ENCODE measurements around the gene HIVEP2. TPM values are rescaled to one million over a fixed set of nuclear protein-coding genes. Genes with fewer than 3 reads are reported as not detected.

Gene HIVEP2
- total RNA-seq, 2 donors from 2014 or later = 25.8 to 30.8 TPM

GRCh38 chr6:142773859-142774648, 170.9 kb downstream of the HIVEP2 start:
- Mint-ChIP-seq H3K9me3 (no peaks in the 10 kb centered on the region), H3K36me3 (ENCODE audit: insufficient read depth in 2 of 2) (peaks cover 30 to 43% of the 10 kb centered on the region in 2 donors), H3K4me3 (peak overlapping the region; percentile 65 to 85), H3K4me1 (ENCODE audit: low read depth) (peaks cover 55% of the 10 kb centered on the region), H3K27me3 (ENCODE audit: low read depth) (no peaks in the 10 kb centered on the region), H3K27ac (peak overlapping the region; percentile 85)
- peak; percentile 58 to 66 for ATAC-seq (replicated peaks in 1 of 2)
- DNase-seq = peak; percentile 8 to 15

GRCh38 chr6:142773324-142773723, 171.7 kb downstream of the HIVEP2 start:
- Mint-ChIP-seq H3K27me3 (ENCODE audit: low read depth) (no peaks in the 10 kb centered on the region), H3K4me3 (peak overlapping the region; percentile 65 to 85), H3K9me3 (no peaks in the 10 kb centered on the region), H3K4me1 (ENCODE audit: low read depth) (peaks cover 57% of the 10 kb centered on the region), H3K27ac (peak overlapping the region; percentile 29), H3K36me3 (ENCODE audit: insufficient read depth in 2 of 2) (peaks cover 31 to 45% of the 10 kb centered on the region in 2 donors)
- peak; percentile 29 to 36 for DNase-seq
- ATAC-seq (replicated peaks in 1 of 2) = peak; percentile 85 to 86

DNA sequence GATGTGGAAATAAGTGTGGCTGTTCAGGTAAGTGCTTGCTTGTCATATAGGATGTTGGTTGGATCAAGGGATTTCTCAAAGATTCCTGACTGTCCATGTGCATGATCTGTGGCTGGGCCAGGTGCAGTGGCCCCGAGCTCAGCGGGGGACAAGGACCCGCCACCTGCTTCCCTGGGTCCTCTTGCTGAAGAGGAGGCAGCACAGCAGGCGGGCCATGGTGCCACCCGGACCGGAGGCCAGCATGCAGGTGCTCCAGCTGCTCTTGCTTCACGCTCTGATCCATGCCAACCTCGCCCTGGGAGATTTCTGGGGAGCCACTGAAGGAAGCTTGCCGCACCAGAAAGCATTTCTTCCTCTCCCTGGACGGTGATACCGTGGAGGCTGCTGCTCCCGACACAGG, 173.8 kb downstream of the HIVEP2 start:
- no peaks in the 10 kb centered on the region for H3K9me3 Mint-ChIP-seq
- ATAC-seq (replicated peaks in 1 of 2) (no peak), DNase-seq (no peak)
- no peaks in the 10 kb centered on the region for H3K27me3 Mint-ChIP-seq (ENCODE audit: low read depth)
- H3K27ac Mint-ChIP-seq = no peak overlapping the region
- peaks cover 73% of the 10 kb centered on the region for H3K4me1 Mint-ChIP-seq (ENCODE audit: low read depth)
- H3K36me3 Mint-ChIP-seq (ENCODE audit: insufficient read depth in 2 of 2) = peaks cover 38 to 55% of the 10 kb centered on the region in 2 donors
- no peak overlapping the region for H3K4me3 Mint-ChIP-seq

DNA sequence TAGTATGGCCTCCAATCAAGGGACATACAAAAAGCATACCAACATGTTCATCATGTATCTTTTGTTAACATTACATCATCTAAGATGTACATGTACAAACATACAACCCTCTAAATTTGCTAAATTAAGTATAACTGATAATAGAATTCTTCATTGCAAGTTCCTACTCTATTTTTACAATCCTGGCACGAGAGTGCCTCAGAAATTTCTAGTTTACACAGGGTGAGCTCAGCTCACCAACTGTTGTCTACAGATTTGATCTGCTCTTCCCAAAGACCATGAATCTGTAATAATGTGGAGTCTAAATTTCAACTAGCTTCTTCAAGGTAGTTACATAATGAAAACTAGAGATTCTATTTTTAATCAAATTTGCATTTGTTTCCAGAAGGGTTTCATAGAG, 179.7 kb downstream of the HIVEP2 start:
- DNase-seq (no peak), ATAC-seq (replicated peaks in 1 of 2) (no peak)
- peaks cover 51% of the 10 kb centered on the region for H3K4me1 Mint-ChIP-seq (ENCODE audit: low read depth)
- no peaks in the 10 kb centered on the region for H3K9me3 Mint-ChIP-seq
- no peaks in the 10 kb centered on the region for H3K27me3 Mint-ChIP-seq (ENCODE audit: low read depth)
- no peak overlapping the region for H3K4me3 Mint-ChIP-seq
- no peak overlapping the region for H3K27ac Mint-ChIP-seq
- H3K36me3 Mint-ChIP-seq (ENCODE audit: insufficient read depth in 2 of 2) = peaks cover 18 to 38% of the 10 kb centered on the region in 2 donors

DNA sequence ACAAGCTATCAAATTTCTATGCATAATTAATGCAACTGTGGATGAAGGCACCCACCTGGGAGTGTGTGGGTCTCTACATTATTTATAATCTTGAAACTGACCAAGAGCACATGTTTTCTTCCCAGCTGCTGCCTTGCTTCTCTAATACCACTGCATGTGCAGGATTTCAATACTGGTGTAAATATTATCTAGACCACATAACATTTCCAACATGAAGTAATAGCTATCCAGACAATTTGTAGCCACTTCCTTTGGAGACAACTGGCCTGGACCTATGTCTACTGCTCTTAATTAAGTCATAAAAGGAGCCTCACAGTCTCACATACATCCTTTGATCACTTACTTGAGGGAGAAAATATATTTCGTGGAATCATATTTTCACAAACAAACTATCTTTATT, 180.7 kb downstream of the HIVEP2 start:
- Mint-ChIP-seq H3K36me3 (ENCODE audit: insufficient read depth in 2 of 2) (peaks cover 19 to 41% of the 10 kb centered on the region in 2 donors), H3K27ac (no peak overlapping the region)
- no peak for DNase-seq

DNA sequence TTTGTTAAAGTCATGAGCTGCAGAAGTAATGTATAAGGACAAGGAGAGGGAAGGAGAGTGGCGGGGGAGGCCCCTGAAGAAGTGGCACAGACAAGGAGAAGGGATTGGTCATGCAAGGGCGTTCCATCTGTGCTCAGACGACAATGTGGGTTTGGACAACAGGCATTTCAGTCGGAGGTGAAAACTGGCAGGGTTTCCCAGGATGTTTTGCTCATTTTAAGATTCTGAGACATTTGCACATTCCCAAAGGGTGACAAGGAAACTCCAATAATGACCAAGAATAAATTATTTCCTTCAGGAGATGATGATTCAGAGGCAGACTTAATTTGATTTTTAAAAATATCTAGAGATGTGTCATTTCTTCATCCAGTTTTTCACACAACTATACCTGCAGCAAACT, 181.8 kb downstream of the HIVEP2 start:
- no peaks in the 10 kb centered on the region for H3K27me3 Mint-ChIP-seq (ENCODE audit: low read depth)
- H3K36me3 Mint-ChIP-seq (ENCODE audit: insufficient read depth in 2 of 2) = peaks cover 17 to 39% of the 10 kb centered on the region in 2 donors
- DNase-seq (no peak), ATAC-seq (replicated peaks in 1 of 2) (no peak)
- H3K4me1 Mint-ChIP-seq (ENCODE audit: low read depth) = peaks cover 40% of the 10 kb centered on the region
- no peaks in the 10 kb centered on the region for H3K9me3 Mint-ChIP-seq
- peak overlapping the region; percentile 6 for H3K27ac Mint-ChIP-seq
- no peak overlapping the region for H3K4me3 Mint-ChIP-seq

More for the DNA sequence above, 180.7 kb downstream of the HIVEP2 start:
- no peak overlapping the region for H3K4me3 Mint-ChIP-seq
- H3K9me3 Mint-ChIP-seq = no peaks in the 10 kb centered on the region
- H3K4me1 Mint-ChIP-seq (ENCODE audit: low read depth) = peaks cover 42% of the 10 kb centered on the region
- no peaks in the 10 kb centered on the region for H3K27me3 Mint-ChIP-seq (ENCODE audit: low read depth)
- no peak for ATAC-seq (replicated peaks in 1 of 2)

- ATAC-seq (replicated peaks in 1 of 2) (peak in 1 of 2 donors; percentile 35), DNase-seq (no peak)
- Mint-ChIP-seq H3K9me3 (no peaks in the 10 kb centered on the region), H3K36me3 (ENCODE audit: insufficient read depth in 2 of 2) (peaks cover 18 to 43% of the 10 kb centered on the region in 2 donors), H3K27ac (peak overlapping the region; percentile 89), H3K4me3 (no peak overlapping the region), H3K27me3 (ENCODE audit: low read depth) (no peaks in the 10 kb centered on the region), H3K4me1 (ENCODE audit: low read depth) (peaks cover 40% of the 10 kb centered on the region)
These were observed 183.2 kb downstream of the HIVEP2 start for GRCh38 chr6:142761756-142762155.

GRCh38 chr6:142760152-142760551, 184.8 kb downstream of the HIVEP2 start:
- H3K27ac Mint-ChIP-seq = peak overlapping the region; percentile 12
- peaks cover 16 to 50% of the 10 kb centered on the region in 2 donors for H3K36me3 Mint-ChIP-seq (ENCODE audit: insufficient read depth in 2 of 2)
- H3K4me1 Mint-ChIP-seq (ENCODE audit: low read depth) = peaks cover 51% of the 10 kb centered on the region
- no peaks in the 10 kb centered on the region for H3K27me3 Mint-ChIP-seq (ENCODE audit: low read depth)
- no peak overlapping the region for H3K4me3 Mint-ChIP-seq
- DNase-seq (no peak), ATAC-seq (replicated peaks in 1 of 2) (no peak)
- H3K9me3 Mint-ChIP-seq = peaks cover 0 to 2% of the 10 kb centered on the region in 2 donors

DNA sequence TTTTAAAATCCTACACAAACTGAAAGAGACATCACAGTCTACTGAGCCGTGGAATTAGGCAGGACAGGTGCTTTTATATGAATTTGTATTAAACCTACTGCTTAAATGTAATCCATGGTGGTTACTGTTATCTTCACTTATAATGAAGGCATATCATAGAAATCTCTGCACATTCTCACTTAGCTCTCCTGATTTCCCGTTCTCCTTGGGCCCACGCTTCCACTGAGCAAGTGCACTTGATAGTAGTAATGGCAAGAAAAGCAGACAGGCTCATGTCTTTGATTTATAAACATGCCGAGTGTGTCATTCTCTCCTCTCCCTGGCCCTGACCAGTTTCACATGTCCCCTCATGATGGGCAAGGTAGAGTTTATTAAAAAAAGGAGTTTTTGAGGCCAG, 186.3 kb downstream of the HIVEP2 start:
- DNase-seq = no peak
- no peak for ATAC-seq (replicated peaks in 1 of 2)
- peaks cover 16 to 51% of the 10 kb centered on the region in 2 donors for H3K36me3 Mint-ChIP-seq (ENCODE audit: insufficient read depth in 2 of 2)
- H3K9me3 Mint-ChIP-seq = peaks cover 0 to 2% of the 10 kb centered on the region in 2 donors
- peaks cover 46% of the 10 kb centered on the region for H3K4me1 Mint-ChIP-seq (ENCODE audit: low read depth)
- no peak overlapping the region for H3K27ac Mint-ChIP-seq
- no peak overlapping the region for H3K4me3 Mint-ChIP-seq
- H3K27me3 Mint-ChIP-seq (ENCODE audit: low read depth) = no peaks in the 10 kb centered on the region

DNA sequence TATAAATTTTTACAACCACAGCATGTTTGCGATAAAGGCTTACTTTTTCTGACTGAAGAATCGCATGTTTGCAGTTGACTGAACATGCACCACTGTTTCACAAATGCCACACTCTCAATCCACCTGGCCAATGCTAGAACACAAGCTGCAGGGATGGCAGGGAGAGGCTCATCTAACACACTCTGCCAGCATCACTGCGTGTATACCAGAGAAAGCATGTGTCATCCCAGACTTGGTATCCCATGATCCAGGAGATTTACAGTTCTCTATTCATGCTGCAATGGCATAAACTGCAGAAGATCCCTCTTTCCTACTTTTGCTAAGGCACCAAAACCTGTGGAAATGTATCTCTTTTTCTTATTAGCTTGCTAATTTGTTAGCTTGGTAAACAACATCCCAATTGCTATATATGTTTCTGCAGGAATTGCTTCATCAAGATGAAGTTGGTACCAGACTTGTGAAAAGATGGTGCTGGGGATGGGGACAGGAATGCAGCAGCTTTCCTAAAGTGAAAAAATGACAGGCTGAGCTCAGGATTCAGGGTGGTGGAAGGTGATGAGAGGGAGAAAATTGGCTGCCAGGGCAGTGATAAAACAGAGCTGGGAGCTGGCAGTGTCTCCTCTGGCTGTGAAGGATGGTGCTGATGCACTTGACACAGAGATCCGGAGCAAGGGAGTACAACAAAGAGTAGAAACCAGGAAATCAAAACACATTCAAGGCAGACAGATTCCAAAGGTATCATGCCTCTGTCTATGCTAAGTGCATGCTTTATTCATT, 186.9 kb downstream of the HIVEP2 start:
- no peak for ATAC-seq (replicated peaks in 1 of 2)
- no peaks in the 10 kb centered on the region for H3K27me3 Mint-ChIP-seq (ENCODE audit: low read depth)
- H3K9me3 Mint-ChIP-seq = peaks cover 0 to 2% of the 10 kb centered on the region in 2 donors
- no peak for DNase-seq
- H3K27ac Mint-ChIP-seq = no peak overlapping the region
- peaks cover 19 to 53% of the 10 kb centered on the region in 2 donors for H3K36me3 Mint-ChIP-seq (ENCODE audit: insufficient read depth in 2 of 2)
- no peak overlapping the region for H3K4me3 Mint-ChIP-seq
- H3K4me1 Mint-ChIP-seq (ENCODE audit: low read depth) = peaks cover 41% of the 10 kb centered on the region

DNA sequence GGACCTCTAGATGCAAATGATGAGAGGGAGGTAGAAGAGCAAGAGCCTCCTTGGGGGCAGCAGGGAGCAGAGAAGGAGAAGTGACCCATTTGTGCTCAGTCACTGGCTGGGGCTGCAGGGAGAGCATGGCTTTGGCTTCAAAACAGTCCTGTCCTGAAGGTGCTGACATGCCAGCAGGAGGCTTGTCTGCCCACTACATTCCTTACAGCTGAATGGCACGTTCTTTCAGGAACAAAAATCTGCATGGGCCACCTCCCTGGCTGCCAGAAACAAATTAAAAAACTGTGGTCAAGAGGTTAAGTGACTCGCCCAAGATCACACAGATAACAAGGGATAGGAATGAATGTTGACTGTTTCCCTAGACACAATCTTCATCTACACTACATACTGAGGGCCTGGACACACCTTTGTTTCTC, 188.8 kb downstream of the HIVEP2 start:
- Mint-ChIP-seq H3K27me3 (ENCODE audit: low read depth) (no peaks in the 10 kb centered on the region), H3K9me3 (peaks cover 0 to 2% of the 10 kb centered on the region in 2 donors), H3K4me1 (ENCODE audit: low read depth) (peaks cover 33% of the 10 kb centered on the region), H3K27ac (peak overlapping the region; percentile 75), H3K36me3 (ENCODE audit: insufficient read depth in 2 of 2) (peaks cover 19 to 45% of the 10 kb centered on the region in 2 donors), H3K4me3 (no peak overlapping the region)
- ATAC-seq (replicated peaks in 1 of 2) (peak; percentile 79 to 81), DNase-seq (no peak)

- H3K27ac Mint-ChIP-seq = no peak overlapping the region
- peaks cover 32% of the 10 kb centered on the region for H3K4me1 Mint-ChIP-seq (ENCODE audit: low read depth)
- no peaks in the 10 kb centered on the region for H3K27me3 Mint-ChIP-seq (ENCODE audit: low read depth)
- DNase-seq (no peak), ATAC-seq (replicated peaks in 1 of 2) (no peak)
- peaks cover 0 to 2% of the 10 kb centered on the region in 2 donors for H3K9me3 Mint-ChIP-seq
- peaks cover 8 to 27% of the 10 kb centered on the region in 2 donors for H3K36me3 Mint-ChIP-seq (ENCODE audit: insufficient read depth in 2 of 2)
- no peak overlapping the region for H3K4me3 Mint-ChIP-seq
These were observed 191.8 kb downstream of the HIVEP2 start for GRCh38 chr6:142753196-142753595.

DNA sequence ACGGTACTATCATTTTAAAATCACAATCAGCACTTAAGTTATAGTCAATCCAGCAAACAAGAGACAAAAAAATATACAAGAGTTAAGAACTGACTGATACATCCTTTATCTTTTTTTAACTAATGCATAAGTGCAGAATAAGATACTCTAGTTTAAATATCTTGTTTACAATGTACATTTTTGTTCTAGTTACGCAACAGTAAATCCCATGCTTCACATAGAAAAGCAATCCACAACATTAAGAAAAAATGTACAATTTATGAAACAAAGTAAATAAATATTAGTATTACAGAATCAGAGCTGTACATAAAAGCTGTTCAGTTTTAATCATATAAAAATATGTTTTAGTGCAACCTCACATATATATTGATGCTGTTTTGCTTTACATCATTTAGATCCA, 192.6 kb downstream of the HIVEP2 start:
- H3K4me1 Mint-ChIP-seq (ENCODE audit: low read depth) = peaks cover 24% of the 10 kb centered on the region
- DNase-seq (no peak), ATAC-seq (replicated peaks in 1 of 2) (no peak)
- H3K27ac Mint-ChIP-seq = no peak overlapping the region
- H3K27me3 Mint-ChIP-seq (ENCODE audit: low read depth) = no peaks in the 10 kb centered on the region
- H3K36me3 Mint-ChIP-seq (ENCODE audit: insufficient read depth in 2 of 2) = peaks cover 3 to 21% of the 10 kb centered on the region in 2 donors
- peaks cover 0 to 2% of the 10 kb centered on the region in 2 donors for H3K9me3 Mint-ChIP-seq
- H3K4me3 Mint-ChIP-seq = no peak overlapping the region

Measured in activated T-cell treated with anti-CD3 and anti-CD28 coated beads, Interleukin-2, amount 50 U/mL, for 72 hours (primary cell).